Tibial nerve (tissue), 4 donors: ENCODE measurements around the gene GTF2E1.

Experiments used
- CTCF ChIP-seq, 5 experiments: fragments of 200-600 bp in 3 of 5; fragments of 450-650 bp in 2 of 5; sonication (generic) in 3 of 5; IDR thresholded peaks; one replicate each; pipeline ENCODE4 v1.5.1; 2016 to 2019; ENCODE audit warnings: antibody characterized with exemption in 5 of 5, mild to moderate bottlenecking in 3 of 5, moderate library complexity in 2 of 5
- EP300 ChIP-seq, 2 donors: sonication (generic); formaldehyde crosslinking; IDR thresholded peaks; one replicate each; pipeline ENCODE4 v1.6.1; 2017; ENCODE audit warnings: antibody characterized with exemption in 2 of 2, mild to moderate bottlenecking in 1 of 2

- TF ChIP-seq CTCF (IDR thresholded peaks at IDR 0.05): no peak
- no peak for TF ChIP-seq EP300 (IDR thresholded peaks at IDR 0.05)
Observed at GRCh38 chr3:120767106-120767505, 24.6 kb downstream of the GTF2E1 start.
